ENCODE measurements around the gene MAIP1. TPM values are rescaled to one million over a fixed set of nuclear protein-coding genes. Genes with fewer than 3 reads are reported as not detected.

Gene MAIP1
- total RNA-seq, 2 donors from 2014 or later = 12.3 to 14.1 TPM

DNA sequence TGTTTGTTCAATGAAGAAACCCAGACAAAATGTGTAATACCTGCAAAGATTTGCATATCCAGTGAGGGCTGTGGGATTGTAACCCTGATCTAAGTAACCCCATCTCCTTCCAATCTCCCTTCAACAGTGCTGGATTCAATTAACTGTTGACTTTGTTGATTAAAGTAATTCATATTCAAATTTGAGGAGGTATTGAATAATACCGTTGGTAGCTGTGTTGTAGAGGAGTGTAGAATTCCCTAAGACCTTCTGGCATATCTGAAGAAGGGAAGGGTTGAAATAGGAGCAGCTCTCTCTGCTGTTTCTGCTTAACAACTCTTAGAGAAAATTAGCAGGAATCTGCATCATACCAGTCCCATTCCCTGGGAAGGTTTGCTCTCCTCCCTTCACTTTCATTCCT, 28.2 kb downstream of the MAIP1 start:
- no peak for DNase-seq (ENCODE audit: low spot score)
- intact Hi-C loops (cut with DNase I) = no loop called here

- intact Hi-C loops (cut with DNase I) = no loop called here
- DNase-seq (ENCODE audit: low spot score) = no peak
Observed at GRCh38 chr2:199984159-199984558, 28.8 kb downstream of the MAIP1 start.

DNA sequence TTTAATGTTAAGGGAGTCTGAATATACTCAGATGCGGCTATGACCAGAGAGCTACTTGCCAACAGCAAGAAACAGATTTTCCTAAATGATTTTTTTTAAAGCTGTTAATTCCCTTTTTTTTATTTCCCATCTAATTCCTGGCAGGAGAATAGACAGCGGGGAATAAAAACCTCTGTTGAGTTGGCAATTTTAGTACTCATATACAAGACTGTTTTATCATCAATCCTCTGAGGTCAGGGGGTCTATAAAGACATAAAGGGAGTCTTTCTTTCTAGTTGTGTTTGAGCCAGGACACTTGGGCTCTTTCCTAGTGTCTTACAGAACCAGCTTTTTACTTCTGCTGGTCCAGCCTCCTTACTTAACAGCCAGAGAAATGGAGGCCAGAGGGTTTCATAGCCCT, 29.4 kb downstream of the MAIP1 start:
- intact Hi-C loops (cut with DNase I) = no loop called here
- DNase-seq (ENCODE audit: low spot score) = no peak

DNA sequence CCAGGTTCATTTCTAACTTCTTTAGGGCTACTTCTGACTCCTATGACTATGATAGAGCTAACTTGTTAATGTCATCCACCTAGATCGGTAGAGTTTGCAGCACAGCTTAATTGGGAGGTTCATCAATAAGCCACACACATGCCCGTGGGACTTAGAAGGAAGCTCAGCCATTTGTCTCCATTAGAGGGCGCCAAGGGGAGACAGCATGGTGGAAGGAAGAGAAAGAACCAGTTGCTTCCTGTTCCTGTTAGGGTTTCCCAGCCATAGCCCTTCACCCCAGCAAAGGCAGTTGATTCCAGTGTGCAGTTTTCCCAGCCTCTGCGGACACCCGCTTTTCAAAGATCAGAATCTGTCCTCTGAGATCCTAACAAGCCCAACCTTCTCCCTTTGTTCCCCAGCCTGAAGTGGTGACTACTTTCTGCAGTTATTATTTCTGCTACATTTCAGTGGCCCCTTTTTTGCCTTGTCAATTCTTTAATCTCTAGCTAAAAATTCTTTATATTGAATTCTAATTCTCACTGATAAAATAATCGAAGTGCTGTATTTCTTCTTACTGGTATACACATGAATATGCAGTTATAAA, 30.3 kb downstream of the MAIP1 start:
- DNase-seq (ENCODE audit: low spot score) = no peak
- intact Hi-C loops (cut with DNase I) = no loop called here

DNA sequence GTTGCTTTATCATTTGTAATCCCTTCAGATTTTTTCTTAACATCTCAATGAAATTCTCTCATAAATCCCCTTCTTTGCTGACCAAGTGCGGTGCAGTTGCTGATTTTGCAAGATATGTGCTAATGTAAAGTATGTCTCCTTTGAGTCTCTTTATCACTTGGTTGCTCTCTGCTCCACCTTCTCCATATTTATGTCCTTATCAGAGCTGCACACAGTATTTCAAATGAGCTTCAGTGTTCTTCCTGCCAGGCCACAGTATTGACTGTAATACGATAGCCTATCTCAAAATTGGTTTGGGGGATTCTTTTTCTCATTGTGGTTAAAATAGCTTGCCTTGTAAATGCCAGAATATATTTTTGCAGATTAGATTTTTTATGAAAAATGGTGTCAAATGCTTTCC, 32.2 kb downstream of the MAIP1 start:
- DNase-seq (ENCODE audit: low spot score) = no peak
- intact Hi-C loops (cut with DNase I) = no loop called here

DNA sequence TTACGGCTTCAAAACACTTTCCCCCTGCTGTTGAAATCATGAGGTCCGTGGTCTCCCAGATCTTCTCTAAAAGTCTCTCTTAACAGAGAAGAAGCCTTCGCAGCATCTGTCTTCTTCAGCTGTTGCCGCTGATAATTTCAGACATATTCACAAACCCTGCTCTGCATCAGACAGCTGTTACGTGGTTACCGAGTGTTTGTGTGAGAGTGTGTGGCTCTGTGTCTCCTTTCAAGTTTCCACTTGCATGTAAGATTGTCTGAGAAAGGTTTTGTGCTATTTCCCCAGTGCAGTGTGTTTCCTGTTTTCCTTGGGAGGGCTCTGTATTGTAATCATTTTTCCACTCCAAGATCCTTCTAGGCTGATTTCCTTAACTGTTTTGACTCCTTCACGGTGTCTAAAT, 32.8 kb downstream of the MAIP1 start:
- intact Hi-C loops (cut with DNase I) = no loop called here
- no peak for DNase-seq (ENCODE audit: low spot score)

- DNase-seq (ENCODE audit: low spot score) = no peak
- intact Hi-C loops (cut with DNase I) = no loop called here
Observed at GRCh38 chr2:199989822-199990221, 34.4 kb downstream of the MAIP1 start.

DNA sequence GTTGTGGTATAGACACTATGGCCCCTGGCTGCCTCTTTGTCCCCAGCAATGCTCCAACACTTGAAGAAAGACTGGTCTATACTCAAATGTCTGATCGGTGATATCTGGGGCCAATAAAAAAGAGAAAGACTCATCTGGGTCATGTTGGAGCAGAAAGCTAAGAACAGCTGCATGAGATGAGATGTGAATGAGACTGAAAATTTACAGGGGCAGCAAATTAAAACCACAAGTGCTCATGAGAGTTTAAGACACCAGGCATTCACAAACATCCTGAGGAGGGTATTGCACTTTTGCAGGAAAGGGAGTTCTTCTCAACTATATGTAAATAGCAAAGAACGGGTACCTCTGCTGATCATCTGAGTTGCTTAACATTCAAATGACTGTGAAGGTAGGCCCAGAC, 36.3 kb downstream of the MAIP1 start:
- intact Hi-C loops (cut with DNase I) = no loop called here
- no peak for DNase-seq (ENCODE audit: low spot score)

DNA sequence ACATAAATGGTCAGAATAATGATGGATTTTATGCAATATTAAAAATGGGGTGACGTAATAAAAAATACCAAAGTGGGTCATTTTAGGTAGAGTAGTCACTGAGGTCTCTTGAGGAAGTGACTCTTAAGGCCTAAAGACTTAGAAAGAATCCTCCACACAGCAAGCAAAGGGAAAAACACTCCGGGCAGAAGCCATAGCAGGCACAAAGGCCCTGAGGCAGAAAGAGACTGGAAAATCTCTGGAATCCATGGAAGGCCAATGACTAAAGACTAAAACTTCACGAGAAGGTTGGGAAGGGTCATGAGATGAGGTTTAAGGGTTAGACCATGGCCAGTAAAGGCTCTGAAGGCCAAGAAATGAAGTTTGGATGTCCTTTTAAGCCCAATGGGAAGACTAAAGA, 36.9 kb downstream of the MAIP1 start:
- no peak for DNase-seq (ENCODE audit: low spot score)
- intact Hi-C loops (cut with DNase I) = no loop called here

DNA sequence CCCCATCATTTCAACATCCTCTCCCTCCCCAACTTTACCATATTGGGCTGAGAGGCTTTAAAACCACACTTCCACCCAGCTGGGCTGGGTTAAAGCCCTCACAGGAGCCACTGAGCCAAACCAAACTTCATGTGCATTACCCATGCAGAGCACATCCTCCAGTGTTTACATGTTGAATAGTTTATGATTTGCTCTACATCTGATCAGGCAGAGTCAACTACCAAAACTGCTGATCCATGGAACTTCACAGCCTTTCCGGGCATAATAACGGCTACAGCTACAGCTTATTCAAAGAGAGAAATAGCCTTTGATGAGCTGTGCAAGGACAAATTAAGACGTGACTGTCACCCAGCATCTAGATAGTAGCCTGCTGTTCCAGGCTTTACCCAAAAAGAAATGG, 39.0 kb downstream of the MAIP1 start:
- no peak for DNase-seq (ENCODE audit: low spot score)
- intact Hi-C loops (cut with DNase I) = no loop called here

- DNase-seq (ENCODE audit: low spot score) = no peak
- intact Hi-C loops (cut with DNase I) = no loop called here
Observed at GRCh38 chr2:199994896-199995295, 39.5 kb downstream of the MAIP1 start.

- intact Hi-C loops (cut with DNase I) = no loop called here
- no peak for DNase-seq (ENCODE audit: low spot score)
Observed at GRCh38 chr2:199997296-199997695, 41.9 kb downstream of the MAIP1 start.

DNA sequence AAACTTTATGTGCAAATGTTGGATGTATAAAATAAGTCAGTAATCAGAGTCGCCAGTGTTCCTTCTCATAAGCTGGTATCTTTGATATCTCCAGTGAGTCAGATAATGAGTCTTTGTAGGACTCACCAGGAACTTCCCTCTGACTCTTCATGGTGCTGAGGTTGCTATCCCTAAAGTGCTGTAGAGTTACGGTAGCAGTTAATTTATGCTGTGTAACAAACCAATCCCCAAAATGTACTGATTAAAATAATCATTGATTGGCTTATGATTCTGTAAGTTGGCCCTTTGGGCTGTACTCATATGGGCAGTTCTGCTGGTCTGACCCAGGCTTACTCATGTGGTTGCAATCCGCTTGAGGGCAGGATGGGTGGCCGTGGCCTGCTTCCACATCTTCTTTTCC, 43.8 kb downstream of the MAIP1 start:
- no peak for DNase-seq (ENCODE audit: low spot score)
- intact Hi-C loops (cut with DNase I) = no loop called here

DNA sequence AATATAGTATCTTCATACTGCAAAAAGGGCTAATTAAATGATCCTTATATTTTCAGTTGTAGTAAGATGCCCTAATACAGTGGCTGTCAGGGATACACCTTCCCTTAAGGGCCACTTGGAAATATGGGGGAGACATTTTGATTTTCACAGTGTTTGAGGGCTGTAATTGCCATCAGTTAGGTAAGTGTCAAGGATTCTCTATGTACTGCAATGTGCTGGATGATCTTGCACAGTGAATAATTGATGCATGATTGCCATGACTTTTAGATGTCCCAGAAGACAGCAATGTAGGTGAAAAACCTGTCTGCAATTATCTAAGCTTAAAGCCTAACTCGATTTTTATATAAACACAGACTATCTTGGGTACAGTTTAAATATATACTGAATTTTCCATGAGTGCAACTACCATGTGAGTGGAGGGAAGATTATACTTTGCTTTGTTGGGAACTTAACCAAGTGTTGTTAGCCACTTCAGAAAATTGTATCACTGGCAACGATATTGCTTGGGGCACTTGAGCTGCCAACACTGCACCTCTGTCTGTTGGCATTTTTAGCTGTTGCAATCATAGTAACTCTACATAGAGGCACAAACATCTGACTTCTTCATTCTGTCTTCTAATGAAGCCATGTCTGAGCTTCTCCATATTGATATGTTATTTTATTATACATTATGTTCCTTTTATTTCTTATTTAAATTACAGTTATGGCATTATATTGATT, 45.2 kb downstream of the MAIP1 start:
- DNase-seq (ENCODE audit: low spot score) = no peak
- intact Hi-C loops (cut with DNase I) = no loop called here

DNA sequence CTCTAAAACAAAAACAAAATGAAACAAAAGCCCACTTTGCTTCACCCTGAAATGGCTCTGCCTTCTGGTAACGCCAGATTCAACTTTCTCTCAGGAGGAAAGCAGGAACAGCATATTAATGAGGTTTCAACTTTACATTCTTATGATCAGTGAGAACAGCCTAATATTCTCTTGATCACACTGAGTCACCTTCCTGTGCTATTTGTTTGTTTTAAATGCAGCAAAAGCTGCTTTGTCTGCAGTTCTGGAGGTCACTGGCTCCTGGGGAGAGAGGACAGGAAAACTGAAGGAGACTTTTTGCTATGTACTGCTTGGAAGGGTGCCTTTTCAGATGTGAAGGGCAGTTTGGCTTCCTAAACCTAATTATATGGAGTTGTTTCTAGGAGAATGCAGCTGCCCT, 48.1 kb downstream of the MAIP1 start:
- intact Hi-C loops (cut with DNase I) = no loop called here
- DNase-seq (ENCODE audit: low spot score) = no peak

DNA sequence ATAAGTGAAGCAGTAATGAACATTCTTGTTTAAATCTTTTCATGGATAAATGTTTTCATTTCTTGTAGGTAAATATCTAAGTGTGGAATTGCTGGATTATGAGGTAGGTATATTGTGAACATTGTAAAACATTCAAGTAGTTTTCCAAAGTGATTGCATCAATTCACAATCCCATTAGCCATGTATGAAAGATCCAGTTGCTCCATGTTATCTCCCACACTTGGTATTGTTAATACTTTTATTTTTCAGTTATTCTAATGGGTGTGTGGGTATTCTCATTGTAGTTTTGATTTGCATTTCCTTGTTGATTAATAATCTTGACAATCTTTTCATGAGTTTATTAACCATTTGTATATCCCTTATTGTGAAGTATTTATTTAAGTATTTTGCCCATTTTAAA, 50.3 kb downstream of the MAIP1 start:
- intact Hi-C loops (cut with DNase I) = no loop called here
- DNase-seq (ENCODE audit: low spot score) = no peak

GRCh38 chr2:200007306-200007705, 51.9 kb downstream of the MAIP1 start:
- no peak for DNase-seq (ENCODE audit: low spot score)
- intact Hi-C loops (cut with DNase I) = no loop called here

- intact Hi-C loops (cut with DNase I) = no loop called here
- DNase-seq (ENCODE audit: low spot score) = no peak
Observed at GRCh38 chr2:200012401-200012800, 57.0 kb downstream of the MAIP1 start.

All from posterior vena cava (tissue), 2 donors.